ENCODE results near the gene NAPA.

NAPA gene

DNA sequence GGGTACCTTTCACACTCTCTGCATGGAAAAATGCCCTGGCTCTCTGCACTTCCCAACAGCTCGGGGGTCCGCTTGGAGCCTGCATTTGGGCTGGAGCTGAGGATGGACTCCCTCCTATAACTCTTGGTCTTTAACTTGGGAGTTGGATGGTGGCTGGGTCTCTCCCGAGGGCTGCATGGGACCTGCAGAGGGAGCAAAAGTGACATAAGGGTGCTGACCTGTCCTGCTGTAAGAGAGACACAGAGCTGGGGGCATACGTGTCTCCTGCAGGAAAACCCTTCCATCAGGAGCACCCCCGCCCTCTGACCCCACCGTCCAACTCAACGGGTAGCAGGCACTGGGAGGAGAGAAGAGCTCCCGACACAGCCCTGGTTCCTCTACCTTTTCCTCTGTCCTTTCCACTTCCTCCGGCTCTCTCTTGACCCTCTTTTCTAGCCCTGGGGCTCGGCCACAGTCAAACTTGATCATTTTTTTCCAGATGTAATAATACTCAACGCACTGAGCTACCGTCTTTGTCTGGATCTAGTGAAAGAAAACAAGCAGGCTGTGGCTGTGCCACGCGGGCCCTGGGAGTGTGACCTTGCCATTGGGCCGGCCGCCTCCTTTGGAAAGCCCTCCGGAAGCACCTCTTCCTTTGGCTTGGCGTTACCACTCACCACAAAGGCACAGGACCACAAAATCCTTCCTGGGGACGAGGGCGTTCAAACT, 6.8 kb upstream of the NAPA start:
- no peak for DNase-seq

DNA sequence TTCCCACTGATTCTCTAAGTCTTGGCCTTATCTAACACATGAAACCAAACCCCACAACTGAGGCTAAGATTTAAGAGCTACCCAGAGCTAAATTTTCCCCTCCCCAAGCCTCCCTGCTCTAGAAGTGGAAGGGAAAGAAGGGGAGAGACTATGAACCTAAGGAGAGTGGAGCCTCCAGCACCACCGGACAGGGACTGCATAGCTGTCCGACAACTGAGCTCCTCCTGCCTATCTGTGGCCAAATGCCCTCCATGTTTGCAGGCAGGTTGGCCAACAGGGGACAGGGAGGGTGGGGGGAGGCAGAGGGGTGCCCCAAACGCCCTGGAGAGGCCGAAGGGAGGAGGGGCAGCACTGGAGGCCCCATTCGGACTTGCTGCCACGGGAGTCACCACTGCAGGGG, 6.0 kb upstream of the NAPA start:
- no peak for DNase-seq

DNA sequence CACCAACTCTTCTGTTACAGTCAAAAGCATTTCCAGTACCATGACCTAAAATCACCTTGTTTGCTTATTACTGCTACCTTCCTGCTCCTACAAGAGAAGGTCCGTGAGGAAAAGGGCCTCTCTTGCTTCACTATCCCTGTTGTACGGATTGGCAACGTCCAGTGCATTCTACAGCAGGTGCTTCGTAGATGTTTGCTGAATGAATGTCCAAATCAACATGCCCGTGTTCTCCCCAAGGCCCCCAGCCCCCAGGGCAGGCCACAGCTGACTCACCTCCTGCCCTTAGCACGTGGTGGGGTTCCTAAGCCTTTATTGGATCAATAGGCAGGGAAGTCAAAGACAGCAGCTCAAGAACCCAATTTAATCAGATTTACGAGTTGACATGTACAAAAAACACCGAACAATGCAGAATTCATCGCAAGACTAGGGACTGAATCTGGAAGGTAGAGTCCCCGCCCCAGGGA, 5.5 kb upstream of the NAPA start:
- no peak for DNase-seq

DNA sequence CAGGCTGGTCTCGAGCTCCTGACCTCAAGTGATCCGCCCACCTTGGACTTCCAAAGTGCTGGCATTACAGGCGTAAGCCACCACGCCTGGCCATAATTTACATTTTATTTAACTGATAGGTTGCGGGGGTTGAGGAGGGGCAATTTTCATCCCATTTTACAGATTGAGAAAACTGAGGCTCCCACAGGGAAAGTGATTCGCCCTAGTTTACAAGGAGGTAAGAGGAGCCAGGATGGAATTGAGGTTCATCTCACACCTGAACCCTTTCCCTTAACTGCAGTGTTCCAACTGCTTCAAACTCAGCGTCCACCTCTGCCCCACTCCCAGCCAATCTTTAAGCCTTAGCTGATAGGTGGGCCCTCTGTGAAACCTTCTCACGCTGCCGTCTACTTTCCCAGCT, 4.0 kb upstream of the NAPA start:
- DNase-seq = no peak

DNA sequence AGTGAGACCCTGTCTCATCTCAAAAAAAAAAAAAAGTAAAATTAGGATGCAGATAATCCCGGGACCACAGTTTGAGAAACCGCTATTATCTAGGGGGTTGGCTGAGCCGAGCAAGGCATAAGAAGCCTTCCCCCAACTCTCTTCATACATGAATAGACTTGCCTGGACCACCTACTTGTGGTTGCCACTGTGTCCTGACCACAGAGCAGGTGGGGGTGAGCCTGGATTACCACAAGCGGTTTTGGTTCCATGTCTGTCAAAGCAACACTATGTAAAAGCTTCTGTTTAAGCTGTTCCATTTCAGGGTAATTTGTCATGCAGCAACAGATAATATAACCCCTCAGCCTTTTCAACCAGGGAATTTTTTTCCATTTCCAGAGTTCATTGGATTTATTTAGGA, 3.3 kb upstream of the NAPA start:
- DNase-seq = no peak

DNA sequence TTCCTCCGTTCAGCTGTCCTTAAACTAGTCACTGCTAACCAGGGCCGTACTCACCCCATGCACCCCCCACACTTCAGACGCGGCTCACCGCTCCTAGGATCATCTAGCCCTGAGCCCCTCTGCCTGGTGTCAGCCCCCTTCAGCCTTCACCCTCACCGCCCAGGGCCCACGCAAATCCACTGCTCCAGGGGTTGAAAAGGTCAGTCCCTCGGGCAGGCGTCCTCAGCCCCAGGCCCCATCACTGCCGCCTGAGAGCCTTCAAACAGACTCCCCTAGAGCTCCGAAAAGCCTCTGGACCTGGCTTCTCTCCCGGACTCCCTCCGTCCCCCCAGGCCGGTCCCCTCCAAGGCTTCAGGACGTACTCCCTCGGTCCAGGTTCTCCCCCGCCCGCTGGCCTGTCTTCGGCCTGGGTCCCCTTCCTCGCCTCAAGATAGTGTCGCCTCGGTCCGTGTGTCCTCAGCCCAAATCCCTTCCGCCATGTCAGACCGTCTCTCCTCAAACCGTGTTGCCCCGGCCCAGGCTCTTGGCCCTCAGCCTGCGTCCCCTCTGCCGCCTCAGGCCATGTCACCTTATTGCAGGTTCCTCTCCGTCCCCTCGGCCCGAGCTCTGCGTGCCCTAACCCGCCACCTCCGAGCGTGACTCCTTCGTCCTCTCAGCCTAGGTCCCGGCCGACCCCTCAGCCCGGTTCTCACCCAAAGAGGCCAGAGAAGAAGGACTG, 553 bp downstream of the NAPA start:
- no peak for DNase-seq

DNA sequence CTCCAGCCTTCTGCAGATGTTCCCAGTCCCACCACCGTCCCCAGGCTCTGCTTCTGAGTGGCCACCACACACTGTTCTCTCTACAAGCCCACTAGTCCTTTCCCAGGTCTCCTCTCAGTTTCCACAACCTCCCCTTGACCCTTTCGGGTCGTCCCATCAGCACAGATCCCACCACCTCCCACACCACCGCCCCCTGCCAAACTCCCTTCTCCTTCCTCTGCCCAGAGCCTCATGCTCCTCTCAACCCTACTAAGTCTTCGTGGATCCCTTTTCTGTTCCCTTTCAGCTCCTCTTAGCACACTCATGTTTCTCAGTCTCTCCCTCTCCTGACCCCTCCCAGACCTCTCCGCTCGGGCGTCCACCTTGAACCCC, 1.9 kb downstream of the NAPA start:
- no peak for DNase-seq

DNA sequence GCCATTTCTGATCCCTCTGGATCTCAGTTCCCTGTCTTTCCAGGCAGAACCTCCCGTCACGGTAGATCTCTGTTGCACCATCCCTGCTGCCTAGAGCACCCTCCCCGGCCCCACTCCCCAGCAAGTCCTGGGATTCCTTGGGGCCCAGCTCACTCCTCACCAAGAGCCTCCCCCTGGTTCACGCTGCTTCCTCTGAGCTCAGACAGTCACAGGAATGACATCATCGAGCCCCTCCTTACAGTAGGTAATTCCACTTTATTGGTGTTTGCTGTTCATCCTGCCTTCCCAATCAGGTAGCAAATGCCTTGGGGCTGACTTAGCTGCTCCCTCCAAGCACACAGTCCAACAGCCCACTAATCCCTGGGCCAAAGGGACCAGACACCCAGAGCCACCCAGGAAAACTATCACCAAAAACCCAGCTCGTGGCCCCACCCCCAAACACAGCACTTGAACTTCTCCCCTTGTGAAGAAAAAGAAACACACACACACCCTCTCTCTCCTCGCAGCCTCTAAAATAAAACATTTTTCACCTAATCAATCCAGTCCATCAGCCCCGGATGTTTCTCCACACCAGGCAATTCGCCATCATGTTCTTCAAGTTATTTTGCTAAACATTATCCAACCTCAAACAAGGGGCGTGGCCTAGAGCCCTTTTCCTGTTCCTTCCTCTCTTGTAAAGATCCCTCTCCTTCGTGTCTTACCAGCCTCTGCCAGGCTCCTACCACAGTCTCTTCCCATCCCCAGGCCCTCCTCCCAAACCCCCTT, 2.5 kb downstream of the NAPA start:
- no peak for DNase-seq

DNA sequence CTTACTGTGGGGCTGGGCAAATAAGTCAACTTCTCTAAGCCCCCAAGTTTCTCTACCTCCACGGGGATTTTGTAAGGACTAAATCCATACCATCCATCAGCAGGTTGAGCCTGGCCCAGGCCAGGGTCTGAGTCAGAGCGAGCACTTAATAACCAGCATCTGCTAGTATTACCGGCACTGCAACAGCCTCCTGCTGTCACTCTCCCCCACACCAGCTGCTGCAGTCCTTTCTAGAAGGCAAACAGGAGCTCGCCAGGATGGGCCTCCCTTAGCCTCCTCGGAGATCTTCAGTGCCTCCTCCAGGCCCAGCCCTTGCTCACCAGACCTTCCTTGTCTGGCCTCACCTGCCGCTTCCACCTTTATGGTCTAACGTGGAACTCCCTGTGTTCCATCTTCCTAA, 3.2 kb downstream of the NAPA start:
- DNase-seq = no peak

DNA sequence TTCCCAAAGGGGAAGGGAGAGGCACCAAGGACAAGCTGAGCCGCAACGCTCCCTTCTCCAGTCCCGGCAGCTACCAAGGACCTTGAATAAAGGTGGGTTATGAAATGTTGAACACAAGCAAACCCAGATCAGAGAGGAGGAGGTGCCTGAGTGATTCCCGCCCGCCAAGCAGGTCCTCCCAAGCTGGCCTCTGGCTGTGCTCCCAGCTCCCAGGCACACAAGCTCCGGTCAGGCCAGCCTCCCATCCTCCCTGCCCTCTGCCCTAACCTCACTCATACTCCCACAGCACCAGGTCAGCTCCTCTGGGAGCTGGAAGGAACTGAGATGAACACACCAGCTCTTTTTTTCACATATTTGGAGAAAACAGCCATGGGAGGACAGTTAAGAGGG, 3.7 kb downstream of the NAPA start:
- no peak for DNase-seq

DNA sequence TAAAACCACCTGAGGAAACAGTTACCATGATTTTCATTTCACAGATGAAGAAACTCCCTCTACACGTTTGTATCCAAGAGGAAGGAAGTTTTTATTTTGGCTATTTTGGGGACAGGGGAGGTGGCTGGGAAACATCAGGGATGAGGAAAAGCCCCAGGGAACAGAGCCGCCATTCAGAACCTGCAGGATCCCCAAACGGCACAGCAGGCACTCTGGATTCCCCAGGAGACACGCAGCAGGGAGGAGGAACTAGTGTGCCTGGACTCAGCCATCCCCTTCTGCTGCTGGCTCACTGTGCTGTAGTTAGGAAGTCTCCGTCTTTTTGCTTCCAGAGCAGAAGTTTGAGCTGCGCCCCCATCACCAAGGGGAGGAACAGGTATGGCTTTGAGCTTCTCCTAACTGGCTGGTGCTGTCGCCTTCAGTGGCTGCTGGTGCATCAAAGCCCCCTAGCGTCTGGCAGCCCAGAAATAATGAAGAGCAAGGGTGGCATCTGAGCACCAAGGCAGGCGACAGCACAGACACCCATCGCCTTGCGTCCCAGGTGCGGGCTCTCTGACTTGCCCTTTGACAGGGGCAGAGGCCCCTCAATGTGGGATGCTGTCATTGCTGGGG, 4.2 kb downstream of the NAPA start:
- no peak for DNase-seq

DNA sequence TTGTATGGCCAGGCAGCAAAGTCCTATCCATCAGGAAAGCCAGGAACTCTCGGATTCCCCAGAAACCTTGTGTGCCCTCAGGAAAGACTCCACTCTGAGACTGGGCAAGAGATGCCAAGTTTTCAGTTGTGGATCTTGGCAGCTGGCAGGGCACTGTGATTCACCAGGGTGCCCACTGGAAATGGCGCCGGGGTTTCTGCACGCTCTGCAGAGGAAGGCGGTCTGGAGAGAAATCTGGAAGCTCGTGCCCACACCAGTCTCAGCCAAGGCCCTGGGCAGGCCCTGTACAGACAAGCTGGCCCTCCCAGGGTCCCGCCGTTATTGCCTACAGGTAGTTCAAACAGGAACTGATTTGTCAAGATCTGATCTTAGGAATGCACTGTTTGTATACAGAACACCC, 4.9 kb downstream of the NAPA start:
- no peak for DNase-seq

DNA sequence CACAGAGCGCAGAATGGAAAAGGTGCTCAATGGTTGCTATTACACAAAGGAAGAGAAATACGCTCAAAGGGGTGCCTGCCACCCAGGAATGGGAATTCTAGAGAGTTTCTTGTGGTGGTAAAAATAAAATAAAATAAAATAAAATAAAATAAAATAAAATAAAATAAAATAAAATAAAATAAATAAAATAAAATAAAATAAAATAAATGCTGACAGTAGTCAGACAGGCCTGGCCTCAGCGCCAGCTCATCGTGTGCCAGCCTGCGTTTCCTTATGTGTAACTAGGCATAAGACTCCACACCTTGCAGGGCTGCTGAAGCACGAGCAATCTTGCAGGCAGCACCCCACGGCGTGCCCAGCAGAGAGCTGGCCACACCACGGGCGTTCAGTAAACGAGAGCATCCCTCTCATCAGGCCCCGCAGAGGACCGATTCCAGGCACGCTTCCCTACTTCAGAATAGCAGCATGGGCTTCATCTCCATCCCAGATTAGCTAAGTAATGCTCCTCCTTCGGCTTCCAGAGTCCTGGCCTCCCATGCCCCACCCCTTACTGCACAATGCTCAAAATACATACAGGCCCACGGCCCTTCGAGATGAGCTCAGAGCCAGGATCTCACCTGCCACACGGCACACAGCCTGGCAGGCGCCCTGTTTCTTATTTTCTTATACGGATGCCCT, 5.6 kb downstream of the NAPA start:
- DNase-seq = no peak

DNA sequence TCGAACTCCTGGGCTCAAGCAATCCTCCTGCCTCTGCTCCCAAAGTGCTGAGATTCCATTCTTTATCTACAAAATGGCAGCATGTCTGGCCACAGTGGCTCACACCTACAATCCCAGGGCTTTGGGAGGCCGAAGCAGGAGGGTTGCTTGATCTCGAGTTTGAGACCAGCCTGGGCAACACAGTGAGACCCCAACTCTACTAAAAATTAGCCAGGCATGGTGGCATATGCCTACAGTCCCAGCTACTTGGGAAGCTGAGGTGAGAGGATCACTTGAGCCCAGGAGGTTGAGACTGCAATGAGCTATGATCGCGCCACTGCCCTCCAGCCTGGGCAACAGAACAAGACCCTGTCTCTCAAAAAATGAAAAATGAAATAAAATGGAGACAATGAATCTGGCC, 6.1 kb downstream of the NAPA start:
- no peak for DNase-seq

DNA sequence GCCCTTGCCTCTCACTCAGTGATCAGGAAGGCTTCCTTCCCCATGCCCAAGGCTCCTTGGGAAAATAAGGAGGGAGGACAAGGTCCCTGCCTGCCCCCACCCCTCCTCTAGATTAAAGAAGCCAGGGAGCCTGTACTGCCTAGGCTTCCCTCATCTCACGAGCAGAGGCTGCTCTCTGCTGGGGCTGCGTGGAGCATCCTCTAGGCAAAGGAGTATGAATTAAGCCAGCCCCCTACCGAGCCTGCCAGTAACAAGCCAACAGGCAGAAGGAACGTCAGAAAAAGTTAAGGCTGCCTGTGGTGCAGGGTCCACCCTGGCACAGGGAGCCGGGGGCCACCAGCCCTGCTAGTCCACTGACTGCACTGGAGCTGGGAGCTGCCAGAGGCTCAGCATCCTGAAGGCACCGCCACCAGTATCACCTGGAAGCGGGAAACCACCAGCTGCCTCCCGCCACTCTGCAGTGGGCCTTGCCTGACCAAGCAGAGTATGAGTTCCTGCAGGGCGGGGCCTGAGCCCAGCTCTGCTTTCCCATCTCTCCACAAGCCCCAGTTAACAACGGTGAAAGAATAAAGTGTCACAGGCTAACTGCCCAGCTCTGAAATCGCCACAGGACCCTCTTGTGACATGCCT, 6.8 kb downstream of the NAPA start:
- DNase-seq = no peak

DNA sequence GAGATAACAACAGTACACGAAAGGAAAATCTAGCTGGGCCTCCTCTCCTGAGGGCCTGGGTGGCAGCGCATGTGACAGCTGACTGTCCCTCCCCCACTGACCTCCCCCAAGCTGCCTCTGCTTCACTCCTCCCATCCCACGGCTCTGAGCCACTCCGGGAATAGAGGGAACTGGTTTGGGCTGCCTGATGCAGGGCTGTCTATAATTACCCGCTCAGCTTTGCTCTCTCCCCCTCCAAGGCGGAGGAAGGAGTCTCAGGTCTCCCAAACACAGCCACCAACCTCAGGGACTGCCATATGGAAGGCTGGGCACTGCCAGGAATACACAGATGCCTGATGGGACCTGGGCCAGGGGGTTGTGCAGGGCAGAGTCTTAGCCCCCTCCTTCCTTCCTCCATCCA, 7.9 kb downstream of the NAPA start:
- DNase-seq = no peak

DNA sequence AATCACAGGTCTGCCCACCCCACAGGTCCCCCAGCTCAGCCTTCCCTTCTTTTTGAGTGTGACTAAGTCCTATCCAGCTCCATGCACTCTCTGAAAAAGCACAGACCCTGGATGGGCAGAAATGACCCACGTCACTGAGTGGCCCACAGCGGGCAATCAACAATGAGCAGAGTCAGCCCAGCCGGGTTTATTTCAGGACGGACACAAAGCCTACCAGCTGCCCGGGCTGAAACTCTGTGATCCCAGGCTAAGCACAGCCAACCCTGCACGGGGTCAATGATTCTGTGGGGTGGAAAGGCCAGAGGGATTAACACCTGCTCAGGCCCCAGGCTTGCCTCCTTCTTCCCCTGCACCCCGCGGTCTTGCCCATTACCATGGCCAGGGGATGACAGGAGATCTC, 8.4 kb downstream of the NAPA start:
- DNase-seq = no peak

DNA sequence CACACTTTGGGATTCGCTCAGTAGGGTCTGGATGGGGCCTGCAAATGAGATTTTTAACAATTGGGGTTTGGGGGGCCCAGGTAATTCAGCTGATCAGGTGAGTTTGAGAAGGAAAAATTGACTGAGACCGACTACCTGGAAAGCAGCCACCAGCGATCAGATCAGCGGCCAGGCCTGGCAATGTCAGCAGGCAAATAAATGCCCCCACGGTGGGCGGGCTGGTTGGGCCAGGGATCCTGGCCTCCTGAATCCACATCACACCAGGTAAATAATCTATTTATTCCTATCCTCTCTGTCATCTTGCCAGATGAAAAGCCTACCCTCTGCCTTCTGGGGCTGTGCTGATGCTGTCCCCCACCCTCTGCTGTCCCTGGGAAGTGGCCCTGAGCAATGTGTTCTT, 9.4 kb downstream of the NAPA start:
- DNase-seq = no peak

DNA sequence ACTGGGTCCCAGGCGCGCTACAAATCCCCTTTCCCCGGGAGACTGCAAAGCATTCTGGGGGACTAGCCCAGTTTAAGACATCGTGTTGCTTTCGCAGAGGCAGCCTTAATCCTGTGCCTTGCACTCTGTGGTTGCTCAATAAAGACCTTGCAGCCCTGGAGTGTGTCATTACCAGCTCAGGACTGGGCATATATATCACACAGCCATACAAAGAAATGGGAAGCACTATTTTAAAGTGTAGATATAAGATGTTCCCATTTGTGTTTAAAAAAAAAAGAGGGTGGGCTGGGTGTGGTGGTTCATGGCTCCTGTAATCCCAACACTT, 11.1 kb downstream of the NAPA start:
- no peak for DNase-seq

DNA sequence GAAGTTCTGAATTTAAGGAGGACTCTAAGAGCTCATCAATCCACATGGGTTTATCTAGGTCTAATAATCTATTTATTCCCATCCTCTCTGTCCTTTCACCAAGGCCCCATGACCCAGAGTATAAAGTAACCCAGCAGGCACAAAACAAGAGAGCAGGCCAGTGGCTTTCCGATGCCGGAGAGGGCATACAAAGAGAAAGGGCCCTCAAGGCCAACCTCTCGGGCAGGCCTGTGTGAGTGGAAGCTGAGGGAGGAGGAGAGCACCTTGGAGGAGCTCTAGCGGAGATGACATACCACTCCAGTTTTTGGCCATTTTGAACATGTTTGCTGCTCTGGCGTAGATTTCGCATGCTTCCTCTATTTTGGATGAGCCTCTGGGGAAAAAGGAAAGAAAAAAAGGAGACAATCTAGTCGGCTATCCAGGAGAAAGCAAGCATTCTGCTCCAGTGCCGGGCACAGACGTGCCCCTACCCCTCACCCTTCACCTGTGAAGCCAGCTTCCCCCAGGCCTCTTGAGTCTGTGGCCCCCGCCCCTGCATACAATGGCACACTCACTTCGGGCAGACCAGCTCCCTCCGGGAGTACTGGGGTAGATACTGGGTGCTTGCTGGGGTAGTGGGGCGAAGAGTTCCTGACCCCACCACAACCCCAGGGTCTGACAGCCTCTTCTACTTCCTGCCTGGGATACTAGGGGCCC, 11.6 kb downstream of the NAPA start:
- no peak for DNase-seq

DNA sequence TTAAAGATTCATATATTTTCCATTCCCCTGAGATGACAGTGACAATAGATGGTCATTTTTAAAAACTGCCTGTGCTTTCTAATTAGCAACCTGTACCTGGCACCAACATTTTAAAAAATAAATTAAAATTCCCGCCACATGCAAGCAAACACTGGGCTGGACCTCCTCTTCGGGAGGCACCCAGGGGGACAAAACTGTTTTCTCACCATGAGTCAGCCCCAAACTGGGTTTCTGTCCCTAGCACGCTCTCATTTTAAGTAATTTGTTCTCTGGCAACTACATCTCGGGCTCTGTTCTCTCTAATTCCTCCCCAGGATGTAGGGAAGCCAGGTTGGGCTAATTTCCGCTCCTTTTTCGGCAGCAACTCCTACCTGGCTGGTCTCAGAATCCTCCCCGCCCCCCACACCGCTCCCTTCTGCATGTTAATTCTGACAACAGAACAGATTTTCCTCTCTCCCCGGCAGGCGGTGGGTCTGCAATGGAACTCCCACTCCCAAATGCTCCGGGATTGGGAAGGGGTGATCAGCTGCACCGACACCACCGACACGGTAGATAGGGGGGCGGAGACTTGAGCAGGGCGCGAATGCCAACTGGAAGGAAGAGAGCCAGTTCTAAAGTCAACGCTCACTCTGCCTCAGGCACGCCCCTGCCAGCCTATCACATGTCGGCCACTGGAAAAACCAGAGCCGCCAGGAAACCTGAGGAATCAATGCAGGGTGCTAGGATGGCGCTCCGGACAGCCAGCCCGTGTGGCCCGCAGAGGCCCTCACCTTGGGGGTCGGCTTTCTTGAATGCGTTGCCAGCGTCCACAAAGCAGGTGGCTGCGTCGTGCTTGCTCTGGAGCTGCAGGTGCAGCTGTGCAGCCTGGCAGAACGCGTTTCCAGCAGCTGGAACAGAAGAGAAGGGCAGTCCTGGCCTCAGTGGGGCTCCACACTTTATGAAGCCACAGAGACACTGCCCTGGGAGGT, 14.7 kb downstream of the NAPA start:
- DNase-seq = no peak

All from bone marrow (tissue), 2 donors.